SK-N-DZ (cell line): ENCODE data around the gene HNRNPC.
"Not testable (repeated sequence)": the region's sequence is repeated elsewhere in the genome, so short reads cannot be mapped to it uniquely, and the experiment has no call there.

Experiments used
- DNase-seq: peaks from one replicate; pipeline ENCODE4 v3.0.0-alpha.2; 2015; ENCODE audit warnings: low spot score

Gene HNRNPC

GRCh38 chr14:21213652-21214051 lies 55.6 kb downstream of the HNRNPC start:
- DNase-seq = no peak

- not testable (repeated sequence) for DNase-seq
These were observed 56.4 kb downstream of the HNRNPC start for GRCh38 chr14:21212824-21213223.

GRCh38 chr14:21211509-21211908 lies 57.7 kb downstream of the HNRNPC start:
- DNase-seq = no peak

GRCh38 chr14:21210023-21210422 lies 59.2 kb downstream of the HNRNPC start:
- DNase-seq = no peak

- no peak for DNase-seq
These were observed 60.1 kb downstream of the HNRNPC start for GRCh38 chr14:21209185-21209584.

- no peak for DNase-seq
These were observed 60.7 kb downstream of the HNRNPC start for GRCh38 chr14:21208554-21208953.

- DNase-seq = no peak
These were observed 62.2 kb downstream of the HNRNPC start for GRCh38 chr14:21206753-21207684.

- DNase-seq = no peak
These were observed 63.3 kb downstream of the HNRNPC start for GRCh38 chr14:21205678-21206581.

- DNase-seq = no peak
These were observed 64.1 kb downstream of the HNRNPC start for GRCh38 chr14:21205026-21205677.

GRCh38 chr14:21204167-21205025 lies 64.8 kb downstream of the HNRNPC start:
- DNase-seq = no peak

- no peak for DNase-seq
These were observed 65.6 kb downstream of the HNRNPC start for GRCh38 chr14:21203470-21204166.

- DNase-seq = no peak
These were observed 66.5 kb downstream of the HNRNPC start for GRCh38 chr14:21202463-21203358.

GRCh38 chr14:21201732-21202462 lies 67.3 kb downstream of the HNRNPC start:
- DNase-seq = no peak

GRCh38 chr14:21200752-21201461 lies 68.3 kb downstream of the HNRNPC start:
- no peak for DNase-seq

GRCh38 chr14:21199611-21200560 lies 69.4 kb downstream of the HNRNPC start:
- DNase-seq = no peak

GRCh38 chr14:21197418-21198205 lies 71.6 kb downstream of the HNRNPC start:
- DNase-seq = no peak
